Measurements from ENCODE around the gene ADAMTS7. TPM values are rescaled to one million over a fixed set of nuclear protein-coding genes. Genes with fewer than 3 reads are reported as not detected.
"Not testable (repeated sequence)": the region's sequence is repeated elsewhere in the genome, so short reads cannot be mapped to it uniquely, and the experiment has no call there.

The ADAMTS7 gene
- total RNA-seq, 1 experiment from 2014 or later, result 14.3 TPM

DNA sequence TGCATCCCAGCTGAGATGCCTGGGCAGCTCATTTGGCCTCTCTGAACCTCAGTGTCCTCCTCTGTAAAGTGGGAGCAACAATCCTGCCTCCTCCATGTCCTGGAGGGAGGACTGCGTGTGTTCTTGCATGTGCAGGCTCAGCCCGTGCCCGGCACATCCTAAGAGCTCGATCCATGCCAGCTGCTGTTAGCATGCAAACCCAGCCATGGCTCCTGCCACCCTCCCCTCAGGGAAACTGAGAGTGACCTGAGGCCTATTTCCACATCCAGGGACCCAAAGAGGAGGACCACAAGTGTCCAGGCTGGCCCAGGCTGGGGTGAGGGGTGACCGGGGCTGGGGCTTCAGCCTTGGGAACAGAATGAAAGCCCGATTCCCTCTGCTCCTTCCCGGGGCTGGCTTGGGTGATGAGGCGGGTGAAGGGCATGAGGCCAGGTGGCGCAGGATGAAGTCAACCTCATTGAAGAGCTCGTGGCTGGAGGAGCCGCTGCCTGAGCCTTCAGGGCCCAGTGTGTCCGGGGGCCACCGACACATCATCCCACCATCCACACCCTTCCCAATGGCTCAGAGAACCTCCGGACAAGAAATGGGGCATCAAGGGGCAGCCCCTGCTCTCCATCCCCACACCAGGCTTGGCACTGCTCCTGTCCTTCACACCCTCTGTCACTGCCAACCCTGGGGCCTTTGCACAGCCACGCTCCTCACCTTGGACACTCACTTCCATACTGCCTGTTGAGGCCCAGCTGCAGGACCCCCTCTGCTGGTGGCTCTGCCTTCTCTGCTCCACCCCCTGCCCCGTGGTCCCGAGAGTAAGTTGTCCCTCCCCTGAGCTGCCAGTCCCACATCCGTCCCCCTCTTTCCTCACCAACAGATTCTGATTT lies 42.5 kb downstream of the ADAMTS7 start:
- Histone ChIP-seq H3K27me3 (ENCODE audit: control insufficient read depth, insufficient read depth, low read length) (no peaks in the 10 kb centered on the region), H3K36me3 (replicated peaks; ENCODE audit: control insufficient read depth, insufficient read depth, low read length) (no peaks in the 10 kb centered on the region), H3K4me3 (ENCODE audit: insufficient read depth, low read depth, low read length) (no peak overlapping the region)
- DNase-seq, result no peak

DNA sequence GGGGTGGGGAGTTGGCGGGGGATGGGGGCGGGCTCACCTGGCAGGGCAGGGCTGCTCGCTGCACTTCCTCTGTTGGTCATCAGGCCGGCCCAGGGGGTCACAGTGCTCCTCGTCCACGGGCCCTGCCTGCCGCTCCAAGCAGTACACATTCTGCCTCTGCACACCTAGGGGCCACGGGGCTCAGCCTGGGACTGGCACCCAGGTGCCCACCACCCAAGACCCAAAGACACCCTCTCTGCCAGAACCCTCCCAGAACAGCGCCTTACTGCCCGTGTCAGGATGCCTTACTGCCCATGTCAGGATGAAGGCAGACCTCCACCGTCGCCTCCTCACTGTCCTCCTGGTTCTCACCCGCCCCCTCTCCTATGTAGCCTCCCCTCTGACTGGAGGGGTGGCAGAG lies 43.2 kb downstream of the ADAMTS7 start:
- Histone ChIP-seq H3K36me3 (replicated peaks; ENCODE audit: control insufficient read depth, insufficient read depth, low read length) (no peaks in the 10 kb centered on the region), H3K4me3 (ENCODE audit: insufficient read depth, low read depth, low read length) (no peak overlapping the region), H3K27me3 (ENCODE audit: control insufficient read depth, insufficient read depth, low read length) (no peaks in the 10 kb centered on the region)
- no peak for DNase-seq

DNA sequence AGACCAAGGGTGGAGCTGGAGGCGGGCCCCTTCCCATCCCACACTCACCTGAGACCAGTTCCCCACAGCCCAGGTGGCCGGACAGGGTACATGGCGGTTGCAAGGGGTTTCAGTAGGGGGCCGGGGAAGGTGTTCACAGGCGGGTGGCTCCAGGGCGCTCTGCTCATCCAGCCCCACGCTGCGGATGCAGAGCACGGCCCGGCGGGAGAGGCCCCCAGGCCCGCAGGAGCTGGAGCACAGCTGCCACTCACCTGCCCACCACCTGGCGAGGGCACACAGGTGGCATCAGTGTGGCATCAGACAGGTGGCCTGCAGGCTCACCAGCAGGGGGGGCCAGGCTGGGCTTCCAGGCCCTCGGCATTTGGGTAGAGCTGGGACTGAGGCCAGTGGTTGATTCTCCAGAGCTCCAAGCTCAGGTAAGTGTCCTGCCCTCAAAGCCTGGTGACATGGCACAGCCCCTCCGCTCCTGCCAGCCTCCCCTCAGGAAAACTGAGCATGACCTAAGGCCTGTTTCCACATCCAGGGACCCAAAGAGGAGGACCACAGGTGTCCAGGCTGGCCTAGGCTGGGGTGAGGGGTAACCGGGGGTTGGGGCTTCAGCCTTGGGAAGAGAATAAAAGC lies 43.8 kb downstream of the ADAMTS7 start:
- H3K4me3 ChIP-seq (ENCODE audit: insufficient read depth, low read depth, low read length), result no peak overlapping the region
- no peaks in the 10 kb centered on the region for H3K36me3 ChIP-seq (replicated peaks; ENCODE audit: control insufficient read depth, insufficient read depth, low read length)
- no peak for DNase-seq
- H3K27me3 ChIP-seq (ENCODE audit: control insufficient read depth, insufficient read depth, low read length), result no peaks in the 10 kb centered on the region

- not testable (repeated sequence) for DNase-seq; H3K36me3 ChIP-seq (replicated peaks; ENCODE audit: control insufficient read depth, insufficient read depth, low read length); H3K4me3 ChIP-seq (ENCODE audit: insufficient read depth, low read depth, low read length); H3K27me3 ChIP-seq (ENCODE audit: control insufficient read depth, insufficient read depth, low read length)
Measured at GRCh38 chr15:78766641-78767071, 44.6 kb downstream of the ADAMTS7 start.

- no peak overlapping the region for H3K4me3 ChIP-seq (ENCODE audit: insufficient read depth, low read depth, low read length)
- no peaks in the 10 kb centered on the region for H3K27me3 ChIP-seq (ENCODE audit: control insufficient read depth, insufficient read depth, low read length)
- DNase-seq, result no peak
- H3K36me3 ChIP-seq (replicated peaks; ENCODE audit: control insufficient read depth, insufficient read depth, low read length), result no peaks in the 10 kb centered on the region
Measured at GRCh38 chr15:78766041-78766440, 45.2 kb downstream of the ADAMTS7 start.

GRCh38 chr15:78765154-78765860 lies 46.0 kb downstream of the ADAMTS7 start:
- H3K4me3 ChIP-seq (ENCODE audit: insufficient read depth, low read depth, low read length); H3K36me3 ChIP-seq (replicated peaks; ENCODE audit: control insufficient read depth, insufficient read depth, low read length); DNase-seq; H3K27me3 ChIP-seq (ENCODE audit: control insufficient read depth, insufficient read depth, low read length): not testable (repeated sequence)

GRCh38 chr15:78764340-78765153 lies 46.7 kb downstream of the ADAMTS7 start:
- peak; percentile 63 for DNase-seq
- not testable (repeated sequence) for H3K27me3 ChIP-seq (ENCODE audit: control insufficient read depth, insufficient read depth, low read length); H3K4me3 ChIP-seq (ENCODE audit: insufficient read depth, low read depth, low read length); H3K36me3 ChIP-seq (replicated peaks; ENCODE audit: control insufficient read depth, insufficient read depth, low read length)

DNA sequence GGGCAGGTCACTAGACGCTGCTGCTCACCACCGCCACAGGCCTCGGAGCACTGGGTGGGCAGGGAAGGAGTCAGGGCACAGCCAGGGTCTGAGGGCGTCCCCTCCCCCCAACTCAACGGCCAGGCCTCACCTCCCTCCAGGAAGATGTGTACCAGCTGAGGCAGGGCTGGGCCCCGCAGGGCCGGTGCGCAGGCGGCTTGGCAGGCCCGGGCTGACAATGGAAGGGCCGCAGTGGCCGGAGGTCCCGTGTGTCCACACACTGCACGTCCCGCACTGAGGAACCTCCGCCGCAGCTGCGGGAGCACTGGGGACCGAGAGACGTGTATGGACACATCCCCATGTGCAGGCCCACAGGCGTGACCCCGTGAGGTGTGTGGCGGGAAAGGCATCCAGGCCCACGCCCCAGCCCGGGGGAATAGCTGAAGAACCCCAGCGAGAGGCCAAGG lies 47.4 kb downstream of the ADAMTS7 start:
- Histone ChIP-seq H3K27me3 (ENCODE audit: control insufficient read depth, insufficient read depth, low read length) (no peaks in the 10 kb centered on the region), H3K36me3 (replicated peaks; ENCODE audit: control insufficient read depth, insufficient read depth, low read length) (no peaks in the 10 kb centered on the region), H3K4me3 (ENCODE audit: insufficient read depth, low read depth, low read length) (no peak overlapping the region)
- no peak for DNase-seq

- Histone ChIP-seq H3K36me3 (replicated peaks; ENCODE audit: control insufficient read depth, insufficient read depth, low read length) (no peaks in the 10 kb centered on the region), H3K27me3 (ENCODE audit: control insufficient read depth, insufficient read depth, low read length) (no peaks in the 10 kb centered on the region)
- DNase-seq, result no peak
Measured at GRCh38 chr15:78762985-78763795, 48.1 kb downstream of the ADAMTS7 start.

DNA sequence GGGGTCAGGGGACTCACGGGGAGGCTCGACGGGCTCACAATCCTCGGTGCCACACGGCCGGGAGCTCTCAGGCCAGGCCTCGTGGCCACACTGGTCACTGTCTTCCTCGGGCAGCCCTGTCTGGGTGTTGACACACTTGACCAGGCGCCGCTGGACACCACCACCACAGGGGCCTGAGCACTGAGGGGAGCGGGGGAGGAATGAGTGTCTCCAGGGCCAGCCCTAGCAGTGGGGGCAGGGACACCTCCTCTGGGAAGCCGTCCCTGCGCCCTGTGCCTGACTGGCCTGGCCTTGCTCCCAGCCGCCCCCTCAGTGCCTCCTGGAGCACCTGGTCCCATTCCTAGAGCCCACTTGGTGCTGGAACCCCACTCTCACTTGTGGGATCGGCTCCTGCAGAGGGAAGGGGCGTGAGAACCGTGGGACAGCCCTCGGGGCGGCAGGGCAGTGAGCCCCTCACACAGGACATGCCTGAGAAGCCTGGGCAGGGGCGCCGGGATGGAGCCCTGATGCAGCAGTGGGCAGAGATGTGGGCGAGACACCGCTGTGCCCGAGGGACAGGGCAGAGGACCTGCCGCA lies 48.8 kb downstream of the ADAMTS7 start:
- H3K27me3 ChIP-seq (ENCODE audit: control insufficient read depth, insufficient read depth, low read length); DNase-seq; H3K36me3 ChIP-seq (replicated peaks; ENCODE audit: control insufficient read depth, insufficient read depth, low read length); H3K4me3 ChIP-seq (ENCODE audit: insufficient read depth, low read depth, low read length): not testable (repeated sequence)

More at GRCh38 chr15:78762985-78763795, 48.1 kb downstream of the ADAMTS7 start:
- H3K4me3 ChIP-seq (ENCODE audit: insufficient read depth, low read depth, low read length), result no peak overlapping the region

DNA sequence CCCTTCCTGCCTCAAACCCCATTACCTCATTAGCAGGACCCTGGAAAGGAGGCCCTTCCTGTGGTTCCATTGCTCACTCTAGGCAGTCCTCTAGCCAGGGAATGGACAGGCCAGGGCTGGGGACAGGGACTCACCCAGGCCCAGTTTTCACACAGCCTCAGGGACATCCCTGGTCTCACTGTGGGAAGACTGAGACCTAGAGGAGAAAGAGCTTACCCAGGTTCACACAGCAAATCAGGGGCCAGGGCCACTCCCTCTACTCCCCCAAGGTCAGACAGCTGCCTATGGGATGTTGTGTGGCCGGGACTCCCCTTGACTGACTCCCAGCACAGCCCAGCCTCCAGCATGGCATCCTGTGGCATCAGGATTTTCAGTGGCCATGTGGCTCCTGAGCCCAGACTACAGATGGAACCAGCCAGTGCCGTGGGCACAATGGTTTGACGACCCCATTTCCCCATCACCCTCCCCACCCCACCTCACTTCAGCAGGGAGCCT lies 49.3 kb downstream of the ADAMTS7 start:
- H3K4me3 ChIP-seq (ENCODE audit: insufficient read depth, low read depth, low read length), result no peak overlapping the region
- no peak for DNase-seq
- H3K27me3 ChIP-seq (ENCODE audit: control insufficient read depth, insufficient read depth, low read length), result no peaks in the 10 kb centered on the region
- no peaks in the 10 kb centered on the region for H3K36me3 ChIP-seq (replicated peaks; ENCODE audit: control insufficient read depth, insufficient read depth, low read length)

GRCh38 chr15:78761475-78761874 lies 49.8 kb downstream of the ADAMTS7 start:
- H3K27me3 ChIP-seq (ENCODE audit: control insufficient read depth, insufficient read depth, low read length); H3K36me3 ChIP-seq (replicated peaks; ENCODE audit: control insufficient read depth, insufficient read depth, low read length); DNase-seq; H3K4me3 ChIP-seq (ENCODE audit: insufficient read depth, low read depth, low read length): not testable (repeated sequence)

DNA sequence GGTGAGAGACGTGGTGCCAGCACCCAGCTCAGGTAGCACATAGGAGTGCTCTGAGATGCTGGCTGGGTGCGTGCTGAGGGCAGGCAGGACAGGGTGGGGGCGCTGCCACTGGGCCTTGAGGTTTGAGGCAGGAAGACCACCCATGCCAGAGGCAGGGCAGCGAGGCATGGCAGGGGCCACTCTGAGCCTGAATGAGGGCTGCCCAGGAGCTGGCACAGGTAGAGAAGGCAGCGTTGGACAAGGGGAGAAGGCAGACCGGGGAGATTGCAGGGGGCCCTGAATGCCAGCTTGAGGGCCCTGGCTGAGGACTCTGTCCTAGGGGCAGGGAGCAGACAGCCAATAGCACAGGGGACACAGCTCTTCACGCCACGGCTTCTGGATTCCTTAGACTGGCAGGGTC lies 50.2 kb downstream of the ADAMTS7 start:
- Histone ChIP-seq H3K4me3 (ENCODE audit: insufficient read depth, low read depth, low read length) (no peak overlapping the region), H3K27me3 (ENCODE audit: control insufficient read depth, insufficient read depth, low read length) (no peaks in the 10 kb centered on the region), H3K36me3 (replicated peaks; ENCODE audit: control insufficient read depth, insufficient read depth, low read length) (no peaks in the 10 kb centered on the region)
- DNase-seq, result no peak

Measured in H7 (cell line).